NT2/D1 (cell line): ENCODE results near the gene VTN.

ENCODE experiments used
- YY1 ChIP-seq: IDR thresholded peaks from 2 replicates; pipeline ENCODE4 v1.6.1; 2011; ENCODE audit not compliant: insufficient read length, insufficient read depth
- ZNF274 ChIP-seq: IDR thresholded peaks from 2 replicates; pipeline ENCODE4 v1.6.1; 2011; ENCODE audit warnings: mild to moderate bottlenecking, low read depth, low read length

DNA sequence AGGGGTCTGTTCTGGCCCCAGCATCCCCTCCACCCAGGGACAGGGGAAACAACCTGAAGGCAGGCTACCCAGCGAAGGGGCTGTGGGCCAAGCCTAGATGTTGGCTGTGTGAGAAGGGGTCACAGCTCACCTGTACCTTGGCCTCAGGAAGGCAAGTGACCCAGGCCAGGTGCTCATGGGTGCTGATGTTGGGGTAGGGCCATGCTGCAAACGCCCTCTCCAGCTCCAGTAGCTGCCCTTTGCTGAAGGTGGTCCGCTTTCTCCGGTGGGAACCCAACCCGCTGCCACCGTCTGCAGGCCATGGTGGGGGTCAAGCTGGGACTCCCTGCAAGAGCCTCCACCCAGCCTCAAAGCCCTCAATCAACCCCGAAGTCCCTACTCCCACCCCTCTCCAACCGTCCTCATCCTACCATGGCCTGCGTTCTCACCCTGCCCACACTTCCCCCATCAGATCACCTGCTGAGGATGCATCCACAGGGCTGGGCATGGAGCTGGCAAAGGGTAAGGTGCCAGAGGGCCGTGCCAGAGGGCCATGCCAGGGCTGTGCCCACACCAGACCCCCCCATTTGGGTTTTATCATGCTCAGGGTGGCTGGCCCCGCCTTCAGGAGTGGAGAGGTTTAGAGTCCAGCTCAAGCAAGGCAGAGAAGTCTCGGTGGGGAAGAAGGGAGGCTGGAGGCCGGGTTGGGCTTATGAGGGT lies 5.3 kb downstream of the VTN start, which contains the start of gene SEBOX:
- no peak for TF ChIP-seq YY1
- no peak for TF ChIP-seq ZNF274
